ENCODE measurements around the gene PPIL6. TPM values are rescaled to one million over a fixed set of nuclear protein-coding genes. Genes with fewer than 3 reads are reported as not detected.
A peak's percentile ranks its signal among the peaks of the same experiment; 100 is the strongest.

PPIL6 gene
- polyA plus RNA-seq, 3 donors: 0.09 to 0.28 (median 0.14) TPM

- no peak overlapping the region for H3K4me3 Mint-ChIP-seq
- Histone ChIP-seq H3K9me3 (replicated peaks in 1 of 2; ENCODE audit: control insufficient read depth in 1 of 2, insufficient read depth in 1 of 2, low read length in 2 of 2) (no peaks in the 10 kb centered on the region), H4K20me1 (ENCODE audit: insufficient read depth, low read length) (peaks cover 13% of the 10 kb centered on the region), H3K9ac (ENCODE audit: insufficient read depth, low read length, poor library complexity, severe bottlenecking) (no peak overlapping the region), H3K4me2 (replicated peaks; ENCODE audit: extremely low read depth, low read length, poor library complexity, severe bottlenecking) (no peak overlapping the region), H3K4me1 (ENCODE audit: control insufficient read depth in 1 of 2, insufficient read depth in 2 of 2, low read length in 2 of 2) (no peaks in the 10 kb centered on the region), H3K4me3 (replicated peaks in 1 of 3; ENCODE audit: low read depth in 2 of 3, low read length in 3 of 3) (no peak overlapping the region), H3K27ac (ENCODE audit: low read depth in 1 of 2, low read length in 2 of 2) (no peak overlapping the region), H3K79me2 (ENCODE audit: insufficient read depth, low read length) (peaks cover 4% of the 10 kb centered on the region), H3K27me3 (ENCODE audit: control insufficient read depth in 2 of 2, insufficient read depth in 2 of 2, low read length in 2 of 2) (no peaks in the 10 kb centered on the region), H3K36me3 (replicated peaks in 1 of 2; ENCODE audit: control insufficient read depth in 1 of 2, insufficient read depth in 2 of 2, low read length in 2 of 2) (peaks cover 83 to 100% of the 10 kb centered on the region in 2 donors), H2AFZ (ENCODE audit: insufficient read depth, low read depth, low read length, poor library complexity, severe bottlenecking) (no peak overlapping the region)
- H3K27ac Mint-ChIP-seq: peak overlapping the region in 1 of 7 donors; percentile 27
- H3K4me1 Mint-ChIP-seq: peaks cover 9% of the 10 kb centered on the region
- TF ChIP-seq, protein P1, sequence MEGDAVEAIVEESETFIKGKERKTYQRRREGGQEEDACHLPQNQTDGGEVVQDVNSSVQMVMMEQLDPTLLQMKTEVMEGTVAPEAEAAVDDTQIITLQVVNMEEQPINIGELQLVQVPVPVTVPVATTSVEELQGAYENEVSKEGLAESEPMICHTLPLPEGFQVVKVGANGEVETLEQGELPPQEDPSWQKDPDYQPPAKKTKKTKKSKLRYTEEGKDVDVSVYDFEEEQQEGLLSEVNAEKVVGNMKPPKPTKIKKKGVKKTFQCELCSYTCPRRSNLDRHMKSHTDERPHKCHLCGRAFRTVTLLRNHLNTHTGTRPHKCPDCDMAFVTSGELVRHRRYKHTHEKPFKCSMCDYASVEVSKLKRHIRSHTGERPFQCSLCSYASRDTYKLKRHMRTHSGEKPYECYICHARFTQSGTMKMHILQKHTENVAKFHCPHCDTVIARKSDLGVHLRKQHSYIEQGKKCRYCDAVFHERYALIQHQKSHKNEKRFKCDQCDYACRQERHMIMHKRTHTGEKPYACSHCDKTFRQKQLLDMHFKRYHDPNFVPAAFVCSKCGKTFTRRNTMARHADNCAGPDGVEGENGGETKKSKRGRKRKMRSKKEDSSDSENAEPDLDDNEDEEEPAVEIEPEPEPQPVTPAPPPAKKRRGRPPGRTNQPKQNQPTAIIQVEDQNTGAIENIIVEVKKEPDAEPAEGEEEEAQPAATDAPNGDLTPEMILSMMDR (IDR thresholded peaks at IDR 0.05): no peak
- DNase-seq: no peak
- H3K27me3 Mint-ChIP-seq (ENCODE audit: low read depth in 3 of 3): peaks cover 0 to 2% (median 0%) of the 10 kb centered on the region in 3 donors
- intact Hi-C loops (cut with micrococcal nuclease): no loop called here
- H3K36me3 Mint-ChIP-seq: peaks cover 94 to 99% of the 10 kb centered on the region in 2 donors
- H3K9me3 Mint-ChIP-seq: no peaks in the 10 kb centered on the region
- 100% methylated on average over 5 of the region's 5 CpGs for WGBS (ENCODE audit: insufficient coverage)
Measured at GRCh38 chr6:109471105-109471810, 30.8 kb upstream of the PPIL6 start.

- no peak overlapping the region for H2AFZ ChIP-seq (ENCODE audit: insufficient read depth, low read depth, low read length, poor library complexity, severe bottlenecking)
- DNase-seq: no peak
- Mint-ChIP-seq H3K4me3 (no peak overlapping the region), H3K27me3 (ENCODE audit: low read depth in 3 of 3) (peaks cover 0 to 2% (median 0%) of the 10 kb centered on the region in 3 donors), H3K4me1 (peaks cover 9% of the 10 kb centered on the region), H3K36me3 (peaks cover 93 to 98% of the 10 kb centered on the region in 2 donors), H3K9me3 (no peaks in the 10 kb centered on the region), H3K27ac (peak overlapping the region in 2 of 7 donors; percentile 34 to 57)
- H3K9ac ChIP-seq (ENCODE audit: insufficient read depth, low read length, poor library complexity, severe bottlenecking): no peak overlapping the region
- no peak overlapping the region for H3K4me3 ChIP-seq (replicated peaks in 1 of 3; ENCODE audit: low read depth in 2 of 3, low read length in 3 of 3)
- intact Hi-C loops (cut with micrococcal nuclease): no loop called here
- H3K4me2 ChIP-seq (replicated peaks; ENCODE audit: extremely low read depth, low read length, poor library complexity, severe bottlenecking): no peak overlapping the region
- H3K79me2 ChIP-seq (ENCODE audit: insufficient read depth, low read length): peaks cover 4% of the 10 kb centered on the region
- H3K9me3 ChIP-seq (replicated peaks in 1 of 2; ENCODE audit: control insufficient read depth in 1 of 2, insufficient read depth in 1 of 2, low read length in 2 of 2): no peaks in the 10 kb centered on the region
- H3K27me3 ChIP-seq (ENCODE audit: control insufficient read depth in 2 of 2, insufficient read depth in 2 of 2, low read length in 2 of 2): no peaks in the 10 kb centered on the region
- peaks cover 90 to 100% of the 10 kb centered on the region in 2 donors for H3K36me3 ChIP-seq (replicated peaks in 1 of 2; ENCODE audit: control insufficient read depth in 1 of 2, insufficient read depth in 2 of 2, low read length in 2 of 2)
- H4K20me1 ChIP-seq (ENCODE audit: insufficient read depth, low read length): peaks cover 12% of the 10 kb centered on the region
- TF ChIP-seq, protein P1 (IDR thresholded peaks at IDR 0.05): no peak
- H3K4me1 ChIP-seq (ENCODE audit: control insufficient read depth in 1 of 2, insufficient read depth in 2 of 2, low read length in 2 of 2): no peaks in the 10 kb centered on the region
- 91% methylated on average over 3 of the region's 5 CpGs for WGBS (ENCODE audit: insufficient coverage)
- H3K27ac ChIP-seq (ENCODE audit: low read depth in 1 of 2, low read length in 2 of 2): no peak overlapping the region
Measured at GRCh38 chr6:109469591-109470189, 29.3 kb upstream of the PPIL6 start.
